HepG2 (cell line): Measurements from ENCODE around the gene SMG5. TPM values are rescaled to one million over a fixed set of nuclear protein-coding genes. Genes with fewer than 3 reads are reported as not detected.

Experiments used
- AHDC1 ChIP-seq: sonication (generic); formaldehyde crosslinking; IDR thresholded peaks from 2 replicates; pipeline ENCODE4 v1.5.1; 2020; ENCODE audit warnings: mild to moderate bottlenecking, missing genetic modification reagents, borderline replicate concordance
- ARNT ChIP-seq: fragments of 450-650 bp; IDR thresholded peaks from 2 replicates; pipeline ENCODE4 v1.6.1; 2017
- E2F1 ChIP-seq: sonication (generic); formaldehyde crosslinking; IDR thresholded peaks from 2 replicates; pipeline ENCODE4 v1.5.0; 2020; ENCODE audit warnings: missing genetic modification reagents
- ELF3 ChIP-seq: IDR thresholded peaks from 2 replicates; pipeline ENCODE4 v1.6.1; 2016; ENCODE audit warnings: missing genetic modification reagents, missing compliant biosample characterization
- ETS1 ChIP-seq: sonication (generic); formaldehyde crosslinking; IDR thresholded peaks from 2 replicates; pipeline ENCODE4 v1.4.0; 2020; ENCODE audit warnings: missing genetic modification reagents
- FOXO1 ChIP-seq: sonication (generic); formaldehyde crosslinking; IDR thresholded peaks from 2 replicates; pipeline ENCODE4 v1.4.0; 2020; ENCODE audit warnings: missing genetic modification reagents
- HMG20B ChIP-seq: conservative IDR thresholded peaks from 2 replicates; pipeline ENCODE4 v1.6.1; 2016; ENCODE audit warnings: missing genetic modification reagents, missing compliant biosample characterization
- KLF9 ChIP-seq: IDR thresholded peaks from 2 replicates; pipeline ENCODE4 v1.6.1; 2016; ENCODE audit warnings: low read depth
- NFKBIZ ChIP-seq: IDR thresholded peaks from 2 replicates; pipeline ENCODE4 v1.6.1; 2018; ENCODE audit warnings: missing genetic modification reagents, missing compliant biosample characterization
- RARG ChIP-seq: sonication (generic); formaldehyde crosslinking; IDR thresholded peaks from 2 replicates; pipeline ENCODE4 v1.4.0; 2020; ENCODE audit warnings: low read depth, mild to moderate bottlenecking, missing genetic modification reagents
- STAT5B ChIP-seq: sonication (generic); formaldehyde crosslinking; IDR thresholded peaks from 2 replicates; pipeline ENCODE4 v1.4.0; 2020; ENCODE audit warnings: missing genetic modification reagents
- ZNF232 ChIP-seq: sonication (generic); formaldehyde crosslinking; IDR thresholded peaks from 2 replicates; pipeline ENCODE4 v1.4.0; 2020; ENCODE audit warnings: missing genetic modification reagents, borderline replicate concordance
- ZNF24 ChIP-seq: fragments of 450-650 bp; IDR thresholded peaks from 2 replicates; pipeline ENCODE4 v1.6.1; 2017; ENCODE audit warnings: antibody characterized with exemption, mild to moderate bottlenecking
- ZNF576 ChIP-seq: sonication (generic); formaldehyde crosslinking; IDR thresholded peaks from 2 replicates; pipeline ENCODE4 v1.4.0; 2020; ENCODE audit warnings: mild to moderate bottlenecking, missing genetic modification reagents
- ZNF768 ChIP-seq: sonication (generic); formaldehyde crosslinking; IDR thresholded peaks from 2 replicates; pipeline ENCODE4 v1.4.0; 2020; ENCODE audit warnings: missing genetic modification reagents
- polyA plus RNA-seq, 8 experiments: library from polyadenylated mRNA; depleted of rRNA in 3 of 8; stranded (reverse) in 7 of 8; unstranded in 1 of 8; fragments of >200 nt; fragmentation: Illumina TruSeq in 4 of 8; extraction: Trizol in 4 of 8; gene quantifications; 2 replicates each; pipeline versions ENCODE4 v1.2.1 to v1.2.3, GENCODE V29; 2011 to 2016; ENCODE audit warnings: low read depth in 4 of 8, missing spikeins in 1 of 8, mixed read lengths in 1 of 8; ENCODE audit not compliant: insufficient read depth in 1 of 8
- total RNA-seq, 5 experiments: library from RNA; depleted of rRNA; stranded (reverse); fragments of >200 nt; fragmentation: Illumina TruSeq; extraction: Trizol; gene quantifications; 2 replicates each; pipeline ENCODE4 v1.2.3, GENCODE V29; 2016; ENCODE audit warnings: low read depth in 1 of 5
- TF ChIP-seq, protein P1 (sequence below): sonication (generic); formaldehyde crosslinking; IDR thresholded peaks from 2 replicates; pipeline ENCODE4 v1.4.0; 2020; ENCODE audit warnings: low read depth, missing genetic modification reagents

SMG5 gene
- total and polyA plus RNA-seq, 2 of the 13 experiments (the other 11 are each of a cell fraction or from before 2014, with no cell fraction given) = 50.5 to 84.0 TPM

DNA sequence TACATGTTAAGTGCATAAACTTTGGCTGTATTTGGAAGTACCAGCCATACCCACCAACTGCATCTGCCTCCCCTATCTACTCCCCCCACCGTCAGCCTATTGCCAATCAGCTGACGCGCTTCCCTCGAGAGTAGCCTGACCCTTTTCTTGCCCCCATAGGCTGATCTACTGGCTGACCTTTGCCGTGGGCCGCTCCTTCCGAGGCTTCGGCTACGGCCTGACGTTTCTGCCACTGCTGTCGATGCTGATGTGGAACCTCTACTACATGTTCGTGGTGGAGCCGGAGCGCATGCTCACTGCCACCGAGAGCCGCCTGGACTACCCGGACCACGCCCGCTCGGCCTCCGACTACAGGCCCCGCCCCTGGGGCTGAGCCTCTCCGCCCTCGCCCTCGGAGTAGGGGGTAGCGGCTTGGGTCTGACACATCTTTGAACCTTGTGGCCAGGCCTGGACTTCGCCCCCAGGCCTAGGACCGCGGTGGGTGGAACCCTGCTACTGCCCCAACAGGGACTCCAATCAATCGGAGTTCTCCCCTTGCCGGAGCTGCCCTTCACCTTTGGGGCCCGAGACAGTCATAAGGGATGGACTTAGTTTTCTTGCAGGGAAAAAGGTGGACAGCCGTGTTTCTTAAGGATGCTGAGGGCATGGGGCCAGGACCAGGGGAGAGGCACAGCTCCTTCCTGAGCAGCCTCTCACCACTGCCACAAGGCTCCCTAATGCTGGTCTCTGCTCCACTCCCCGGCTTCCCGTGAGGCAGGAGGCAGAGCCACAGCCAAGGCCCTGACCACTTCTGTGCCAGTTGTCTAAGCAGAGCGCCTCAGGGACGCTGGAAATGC, 8.8 kb upstream of the SMG5 start (continued):
- no peak for TF ChIP-seq ETS1 (CRISPR knock-in tag)
- TF ChIP-seq, protein P1, sequence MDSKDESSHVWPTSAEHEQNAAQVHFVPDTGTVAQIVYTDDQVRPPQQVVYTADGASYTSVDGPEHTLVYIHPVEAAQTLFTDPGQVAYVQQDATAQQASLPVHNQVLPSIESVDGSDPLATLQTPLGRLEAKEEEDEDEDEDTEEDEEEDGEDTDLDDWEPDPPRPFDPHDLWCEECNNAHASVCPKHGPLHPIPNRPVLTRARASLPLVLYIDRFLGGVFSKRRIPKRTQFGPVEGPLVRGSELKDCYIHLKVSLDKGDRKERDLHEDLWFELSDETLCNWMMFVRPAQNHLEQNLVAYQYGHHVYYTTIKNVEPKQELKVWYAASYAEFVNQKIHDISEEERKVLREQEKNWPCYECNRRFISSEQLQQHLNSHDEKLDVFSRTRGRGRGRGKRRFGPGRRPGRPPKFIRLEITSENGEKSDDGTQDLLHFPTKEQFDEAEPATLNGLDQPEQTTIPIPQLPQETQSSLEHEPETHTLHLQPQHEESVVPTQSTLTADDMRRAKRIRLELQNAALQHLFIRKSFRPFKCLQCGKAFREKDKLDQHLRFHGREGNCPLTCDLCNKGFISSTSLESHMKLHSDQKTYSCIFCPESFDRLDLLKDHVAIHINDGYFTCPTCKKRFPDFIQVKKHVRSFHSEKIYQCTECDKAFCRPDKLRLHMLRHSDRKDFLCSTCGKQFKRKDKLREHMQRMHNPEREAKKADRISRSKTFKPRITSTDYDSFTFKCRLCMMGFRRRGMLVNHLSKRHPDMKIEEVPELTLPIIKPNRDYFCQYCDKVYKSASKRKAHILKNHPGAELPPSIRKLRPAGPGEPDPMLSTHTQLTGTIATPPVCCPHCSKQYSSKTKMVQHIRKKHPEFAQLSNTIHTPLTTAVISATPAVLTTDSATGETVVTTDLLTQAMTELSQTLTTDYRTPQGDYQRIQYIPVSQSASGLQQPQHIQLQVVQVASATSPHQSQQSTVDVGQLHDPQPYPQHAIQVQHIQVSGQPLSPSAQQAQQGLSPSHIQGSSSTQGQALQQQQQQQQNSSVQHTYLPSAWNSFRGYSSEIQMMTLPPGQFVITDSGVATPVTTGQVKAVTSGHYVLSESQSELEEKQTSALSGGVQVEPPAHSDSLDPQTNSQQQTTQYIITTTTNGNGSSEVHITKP (CRISPR knock-in tag) = peak; percentile 49
- no peak for TF ChIP-seq ARNT
- no peak for TF ChIP-seq AHDC1 (CRISPR knock-in tag)
- TF ChIP-seq STAT5B (CRISPR knock-in tag) = no peak
- no peak for TF ChIP-seq NFKBIZ
- no peak for TF ChIP-seq RARG (CRISPR knock-in tag)
- no peak; the same call in 1 of the 2 replicates for TF ChIP-seq ZNF768 (CRISPR knock-in tag)
- TF ChIP-seq E2F1 (CRISPR knock-in tag) = no peak
- peak; percentile 79; the same call in 1 of the 2 replicates for TF ChIP-seq ZNF232
- TF ChIP-seq ELF3 (CRISPR knock-in tag) = peak; percentile 34; the same call in 1 of the 2 replicates
- no peak for TF ChIP-seq ZNF576 (CRISPR knock-in tag)
- no peak for TF ChIP-seq KLF9 (CRISPR knock-in tag)
- TF ChIP-seq FOXO1 (CRISPR knock-in tag) = no peak; the same call in 1 of the 2 replicates
- TF ChIP-seq ZNF24 = no peak
- no peak for TF ChIP-seq HMG20B (CRISPR knock-in tag)
